ENCODE results near the gene LEMD2. TPM values are rescaled to one million over a fixed set of nuclear protein-coding genes. Genes with fewer than 3 reads are reported as not detected.

Gene LEMD2
- total RNA-seq, 1 experiment from 2014 or later, result 75.8 TPM

DNA sequence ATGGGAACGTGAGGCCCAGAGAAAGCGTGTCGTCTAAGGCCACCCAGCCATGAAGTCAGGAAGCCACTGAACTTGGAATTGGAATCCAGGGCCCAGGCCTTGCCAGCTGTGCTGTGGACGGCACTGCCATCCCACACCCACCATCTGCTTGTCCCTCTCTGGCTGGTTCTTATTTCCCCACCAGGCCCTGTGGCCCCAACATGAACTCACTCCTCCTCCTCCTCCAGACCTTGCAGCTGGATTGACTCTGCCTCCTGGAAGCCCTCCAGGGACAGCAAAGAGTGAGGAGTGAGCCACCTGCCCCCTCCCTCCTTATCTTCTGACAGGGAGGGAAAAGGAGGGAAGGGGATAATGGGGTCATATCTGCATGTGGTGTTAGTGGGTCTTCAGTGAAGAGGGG lies 26.2 kb downstream of the LEMD2 start:
- DNase-seq (ENCODE audit: low spot score), result no peak
- CTCF ChIA-PET, result no interaction called here
- no TSS peak for BruUV-seq (replicated peaks)
- Histone ChIP-seq H3K27ac (ENCODE audit: low read depth, low read length, poor library complexity, severe bottlenecking) (no peak overlapping the region), H3K4me1 (ENCODE audit: insufficient read depth, low read length, poor library complexity, severe bottlenecking) (peaks cover 4% of the 10 kb centered on the region), H3K9me3 (ENCODE audit: low read depth, low read length, poor library complexity, severe bottlenecking) (no peaks in the 10 kb centered on the region), H3K27me3 (replicated peaks; ENCODE audit: insufficient read depth, low read depth, low read length, poor library complexity) (no peaks in the 10 kb centered on the region), H3K4me3 (ENCODE audit: low read depth, low read length, poor library complexity, severe bottlenecking) (no peak overlapping the region), H3K36me3 (ENCODE audit: insufficient read depth, low read length, poor library complexity, severe bottlenecking) (no peaks in the 10 kb centered on the region)
- POLR2A ChIA-PET (ENCODE audit: low non-redundant PET), result no interaction called here
- TF ChIP-seq, protein P1, sequence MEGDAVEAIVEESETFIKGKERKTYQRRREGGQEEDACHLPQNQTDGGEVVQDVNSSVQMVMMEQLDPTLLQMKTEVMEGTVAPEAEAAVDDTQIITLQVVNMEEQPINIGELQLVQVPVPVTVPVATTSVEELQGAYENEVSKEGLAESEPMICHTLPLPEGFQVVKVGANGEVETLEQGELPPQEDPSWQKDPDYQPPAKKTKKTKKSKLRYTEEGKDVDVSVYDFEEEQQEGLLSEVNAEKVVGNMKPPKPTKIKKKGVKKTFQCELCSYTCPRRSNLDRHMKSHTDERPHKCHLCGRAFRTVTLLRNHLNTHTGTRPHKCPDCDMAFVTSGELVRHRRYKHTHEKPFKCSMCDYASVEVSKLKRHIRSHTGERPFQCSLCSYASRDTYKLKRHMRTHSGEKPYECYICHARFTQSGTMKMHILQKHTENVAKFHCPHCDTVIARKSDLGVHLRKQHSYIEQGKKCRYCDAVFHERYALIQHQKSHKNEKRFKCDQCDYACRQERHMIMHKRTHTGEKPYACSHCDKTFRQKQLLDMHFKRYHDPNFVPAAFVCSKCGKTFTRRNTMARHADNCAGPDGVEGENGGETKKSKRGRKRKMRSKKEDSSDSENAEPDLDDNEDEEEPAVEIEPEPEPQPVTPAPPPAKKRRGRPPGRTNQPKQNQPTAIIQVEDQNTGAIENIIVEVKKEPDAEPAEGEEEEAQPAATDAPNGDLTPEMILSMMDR (conservative IDR thresholded peaks at IDR 0.05; ENCODE audit: low read depth, low read length), result no peak
- no peak for TF ChIP-seq EZH2 (IDR thresholded peaks at IDR 0.05; ENCODE audit: borderline replicate concordance, low read depth, low read length, poor library complexity, severe bottlenecking)
- intact Hi-C loops (cut with micrococcal nuclease; ENCODE audit: unreplicated experiment), result no loop called here

DNA sequence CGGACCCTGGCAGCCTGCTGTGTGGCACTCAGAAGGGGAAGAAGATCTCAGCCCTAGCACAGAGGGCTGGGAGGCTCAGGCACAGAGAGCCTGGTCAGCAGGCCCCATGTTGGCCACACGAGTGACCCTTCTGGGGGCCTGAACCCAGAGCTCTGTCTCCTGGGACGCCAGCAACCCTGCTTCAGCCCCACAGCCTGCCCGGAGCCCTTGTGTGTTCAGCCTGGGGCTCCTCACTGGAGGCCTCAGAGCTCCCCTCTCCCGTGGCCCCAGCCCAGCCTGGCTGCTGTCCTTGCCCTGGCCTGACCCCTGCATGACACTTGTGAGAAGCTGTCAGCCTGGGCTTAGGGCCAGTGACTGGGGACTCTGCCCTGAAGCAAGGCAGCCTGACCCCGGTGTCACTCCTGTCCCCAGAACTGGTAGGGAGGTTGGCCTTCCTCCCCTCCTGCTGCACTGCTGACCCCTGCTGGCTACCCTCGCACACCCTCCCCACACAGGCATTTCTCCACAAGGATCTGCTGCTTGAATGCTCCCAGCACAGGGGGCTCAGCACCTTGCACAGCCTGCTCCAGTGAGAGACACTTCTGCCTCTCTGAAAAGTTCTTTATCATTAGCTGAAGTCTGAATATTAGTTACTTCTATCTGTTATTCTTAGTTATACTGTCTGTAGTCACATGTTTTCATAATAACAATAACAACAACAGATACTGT lies 26.9 kb downstream of the LEMD2 start:
- H3K36me3 ChIP-seq (ENCODE audit: insufficient read depth, low read length, poor library complexity, severe bottlenecking), result no peaks in the 10 kb centered on the region
- H3K4me1 ChIP-seq (ENCODE audit: insufficient read depth, low read length, poor library complexity, severe bottlenecking), result peaks cover 4% of the 10 kb centered on the region
- TF ChIP-seq EZH2 (IDR thresholded peaks at IDR 0.05; ENCODE audit: borderline replicate concordance, low read depth, low read length, poor library complexity, severe bottlenecking), result no peak
- TF ChIP-seq, protein P1 (conservative IDR thresholded peaks at IDR 0.05; ENCODE audit: low read depth, low read length), result peak; percentile 55
- intact Hi-C loops (cut with micrococcal nuclease; ENCODE audit: unreplicated experiment), result no loop called here
- no peaks in the 10 kb centered on the region for H3K9me3 ChIP-seq (ENCODE audit: low read depth, low read length, poor library complexity, severe bottlenecking)
- CTCF ChIA-PET, result interaction anchor here (0.9 kb wide), 1 partner anchor 293 kb away, joined by 3 read pairs; no protein-coding TSS in a partner anchor
- POLR2A ChIA-PET (ENCODE audit: low non-redundant PET), result no interaction called here
- H3K27ac ChIP-seq (ENCODE audit: low read depth, low read length, poor library complexity, severe bottlenecking), result peak overlapping the region; percentile 30
- peak; percentile 35 for DNase-seq (ENCODE audit: low spot score)
- H3K27me3 ChIP-seq (replicated peaks; ENCODE audit: insufficient read depth, low read depth, low read length, poor library complexity), result no peaks in the 10 kb centered on the region
- H3K4me3 ChIP-seq (ENCODE audit: low read depth, low read length, poor library complexity, severe bottlenecking), result no peak overlapping the region
- BruUV-seq (replicated peaks), result no TSS peak

DNA sequence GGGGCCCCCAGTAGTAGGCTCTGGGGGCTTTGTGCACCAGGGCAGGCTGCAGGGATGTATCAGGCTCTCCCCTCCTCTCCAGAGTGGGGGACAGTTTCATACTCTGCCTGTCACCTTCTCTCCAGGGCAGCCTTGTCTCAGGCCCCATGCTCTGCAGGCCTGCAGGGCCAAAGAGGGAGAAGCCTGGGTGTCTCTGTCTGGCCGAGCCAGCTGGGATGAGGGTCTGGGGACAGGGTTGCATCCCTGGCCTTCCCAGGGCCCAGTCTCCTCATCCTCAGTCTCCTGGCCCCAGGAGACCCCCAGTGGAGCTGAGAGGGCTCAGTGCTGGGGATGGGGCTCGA lies 27.4 kb downstream of the LEMD2 start:
- intact Hi-C loops (cut with micrococcal nuclease; ENCODE audit: unreplicated experiment), result no loop called here
- ChIA-PET CTCF (interaction anchor here (0.9 kb wide), 1 partner anchor 294 kb away, joined by 3 read pairs; no protein-coding TSS in a partner anchor), POLR2A (ENCODE audit: low non-redundant PET) (no interaction called here)
- no peak overlapping the region for H3K4me3 ChIP-seq (ENCODE audit: low read depth, low read length, poor library complexity, severe bottlenecking)
- no peaks in the 10 kb centered on the region for H3K9me3 ChIP-seq (ENCODE audit: low read depth, low read length, poor library complexity, severe bottlenecking)
- no peaks in the 10 kb centered on the region for H3K36me3 ChIP-seq (ENCODE audit: insufficient read depth, low read length, poor library complexity, severe bottlenecking)
- no peak overlapping the region for H3K27ac ChIP-seq (ENCODE audit: low read depth, low read length, poor library complexity, severe bottlenecking)
- no peaks in the 10 kb centered on the region for H3K27me3 ChIP-seq (replicated peaks; ENCODE audit: insufficient read depth, low read depth, low read length, poor library complexity)
- BruUV-seq (replicated peaks), result no TSS peak
- TF ChIP-seq, protein P1 (conservative IDR thresholded peaks at IDR 0.05; ENCODE audit: low read depth, low read length), result no peak
- TF ChIP-seq EZH2 (IDR thresholded peaks at IDR 0.05; ENCODE audit: borderline replicate concordance, low read depth, low read length, poor library complexity, severe bottlenecking), result no peak
- H3K4me1 ChIP-seq (ENCODE audit: insufficient read depth, low read length, poor library complexity, severe bottlenecking), result peaks cover 4% of the 10 kb centered on the region
- DNase-seq (ENCODE audit: low spot score), result no peak
